ENCODE data around the gene COL9A3. TPM values are rescaled to one million over a fixed set of nuclear protein-coding genes. Genes with fewer than 3 reads are reported as not detected.

COL9A3 gene
- polyA plus RNA-seq, 2 of the 4 experiments (the other 2 are of a cell fraction) = 0.41 to 0.49 TPM

- POLR2A ChIA-PET = interaction anchor here (0.6 to 2.1 kb wide), 7 partner anchors 11 to 81 kb away, joined by 3 to 12 read pairs (median 4); partner anchors contain the start of genes GID8 and TCFL5
- H3K27ac ChIP-seq = peak overlapping the region; percentile 84 to 89
- CTCF ChIA-PET = interaction anchor here (0.5 to 8.1 kb wide), 25 partner anchors 12 to 299 kb away, joined by 3 to 121 read pairs (median 5); partner anchors contain the start of gene TCFL5
- H3K4me3 ChIP-seq = peak overlapping the region; percentile 35
- peak; percentile 94 for ATAC-seq
- H3K9me3 ChIP-seq = no peaks in the 10 kb centered on the region
- 37% methylated on average over 23 of the region's 34 CpGs for WGBS (ENCODE audit: missing lambda C conversion rate)
- peaks cover 15% of the 10 kb centered on the region for H3K4me1 ChIP-seq
- FAIRE-seq = no peak
- peak overlapping the region; percentile 97 for H3K4me2 ChIP-seq
- DNase-seq (ENCODE audit: low read depth in 1 of 2, low spot score in 1 of 2) = peak; percentile 91 to 94
- TF ChIP-seq EHMT2 (IDR thresholded peaks at IDR 0.05; ENCODE audit: low read depth) = no peak
- no peak for TF ChIP-seq TP53 (CRISPR knock-in tag; IDR thresholded peaks at IDR 0.05)
- TF ChIP-seq HES2 (IDR thresholded peaks at IDR 0.05) = no peak
- TF ChIP-seq FOSL2 (IDR thresholded peaks at IDR 0.05) = no peak
- no peak for TF ChIP-seq FOSL2 (CRISPR knock-in tag; IDR thresholded peaks at IDR 0.05)
- TF ChIP-seq TFCP2L1 (CRISPR knock-in tag; IDR thresholded peaks at IDR 0.05) = no peak
- no peak for TF ChIP-seq RFX5 (IDR thresholded peaks at IDR 0.05)
- TF ChIP-seq E2F6 (IDR thresholded peaks at IDR 0.05; ENCODE audit: borderline replicate concordance, low read depth) = peak; percentile 50; the same call in 1 of the 2 replicates
- TF ChIP-seq HOXB5 (CRISPR knock-in tag; IDR thresholded peaks at IDR 0.05) = 0 out of 2 replicates have a peak, but pooled peaks have one; percentile 21
- no peak for TF ChIP-seq POLR2A (IDR thresholded peaks at IDR 0.05; ENCODE audit: low read length)
- TF ChIP-seq NFE2L2 (conservative IDR thresholded peaks at IDR 0.05; ENCODE audit: low read length) = no peak
- TF ChIP-seq MYC (IDR thresholded peaks at IDR 0.05; ENCODE audit: borderline replicate concordance, low read length) = peak; percentile 66; the same call in 1 of the 2 replicates
- no peak for TF ChIP-seq FOXS1 (CRISPR knock-in tag; IDR thresholded peaks at IDR 0.05)
- TF ChIP-seq ZNF302 (CRISPR knock-in tag; IDR thresholded peaks at IDR 0.05) = no peak
- no peak for TF ChIP-seq NPAS2 (CRISPR knock-in tag; IDR thresholded peaks at IDR 0.05; ENCODE audit: borderline replicate concordance)
- peak; percentile 52 for TF ChIP-seq MAX (IDR thresholded peaks at IDR 0.05)
- no peak for TF ChIP-seq POLR2AphosphoS2 (conservative IDR thresholded peaks at IDR 0.05; ENCODE audit: low read length)
- TF ChIP-seq USF2 (IDR thresholded peaks at IDR 0.05) = peak; percentile 74
- TF ChIP-seq ATOH8 (CRISPR knock-in tag; IDR thresholded peaks at IDR 0.05; ENCODE audit: low read depth) = no peak
- TF ChIP-seq ZC3H11A (IDR thresholded peaks at IDR 0.05) = no peak
- no peak for TF ChIP-seq GATA3 (IDR thresholded peaks at IDR 0.05; ENCODE audit: borderline replicate concordance)
- TF ChIP-seq CTCF (IDR thresholded peaks at IDR 0.05) = peak; percentile 41
- no peak for TF ChIP-seq SREBF2 (IDR thresholded peaks at IDR 0.05)
- no peak for TF ChIP-seq ZFP36 (IDR thresholded peaks at IDR 0.05; ENCODE audit: borderline replicate concordance, partially characterized antibody)
- TF ChIP-seq NR3C1 (IDR thresholded peaks at IDR 0.05) = no peak
- peak; percentile 65 for TF ChIP-seq CHD2 (IDR thresholded peaks at IDR 0.05; ENCODE audit: low read length, partially characterized antibody)
- TF ChIP-seq CHD4 (IDR thresholded peaks at IDR 0.05; ENCODE audit: borderline replicate concordance) = no peak
- TF ChIP-seq CBX2 (IDR thresholded peaks at IDR 0.05; ENCODE audit: borderline replicate concordance, low read depth) = no peak
- no peak for TF ChIP-seq FOSB (CRISPR knock-in tag; IDR thresholded peaks at IDR 0.05)
- TF ChIP-seq JUN (IDR thresholded peaks at IDR 0.05) = no peak
- TF ChIP-seq CBX8 (IDR thresholded peaks at IDR 0.05) = no peak
- TF ChIP-seq BHLHE40 (IDR thresholded peaks at IDR 0.05; ENCODE audit: low read depth, low read length) = no peak
- TF ChIP-seq JUNB (IDR thresholded peaks at IDR 0.05) = no peak
- TF ChIP-seq HOXB13 (CRISPR knock-in tag; IDR thresholded peaks at IDR 0.05; ENCODE audit: low read depth) = no peak
Measured at GRCh38 chr20:62875419-62876361, 58.8 kb downstream of the COL9A3 start.

All from A549 (cell line).